Gastroesophageal sphincter (tissue), 3 donors: ENCODE results near the gene SPOCD1.

Experiments used
- EP300 ChIP-seq: sonication (generic); formaldehyde crosslinking; IDR thresholded peaks from one replicate; pipeline ENCODE4 v1.6.1; 2017; ENCODE audit warnings: antibody characterized with exemption, mild to moderate bottlenecking
- POLR2A ChIP-seq, 2 donors: fragments of 450-650 bp; IDR thresholded peaks; one replicate each; pipeline ENCODE4 v1.6.1; 2017; ENCODE audit warnings: antibody characterized with exemption in 2 of 2, mild to moderate bottlenecking in 2 of 2, moderate library complexity in 1 of 2
- POLR2AphosphoS5 ChIP-seq: sonication (generic); formaldehyde crosslinking; IDR thresholded peaks from one replicate; pipeline ENCODE4 v1.6.1; 2017; ENCODE audit warnings: antibody characterized with exemption
- TF ChIP-seq, protein P1 (sequence below), 4 experiments: fragments of 200-600 bp in 2 of 4; fragments of 450-650 bp in 2 of 4; sonication (generic) in 1 of 4; IDR thresholded peaks; one replicate each; pipeline ENCODE4 v1.5.1; 2017 to 2019; ENCODE audit warnings: antibody characterized with exemption in 4 of 4, mild to moderate bottlenecking in 2 of 4, moderate library complexity in 2 of 4

DNA sequence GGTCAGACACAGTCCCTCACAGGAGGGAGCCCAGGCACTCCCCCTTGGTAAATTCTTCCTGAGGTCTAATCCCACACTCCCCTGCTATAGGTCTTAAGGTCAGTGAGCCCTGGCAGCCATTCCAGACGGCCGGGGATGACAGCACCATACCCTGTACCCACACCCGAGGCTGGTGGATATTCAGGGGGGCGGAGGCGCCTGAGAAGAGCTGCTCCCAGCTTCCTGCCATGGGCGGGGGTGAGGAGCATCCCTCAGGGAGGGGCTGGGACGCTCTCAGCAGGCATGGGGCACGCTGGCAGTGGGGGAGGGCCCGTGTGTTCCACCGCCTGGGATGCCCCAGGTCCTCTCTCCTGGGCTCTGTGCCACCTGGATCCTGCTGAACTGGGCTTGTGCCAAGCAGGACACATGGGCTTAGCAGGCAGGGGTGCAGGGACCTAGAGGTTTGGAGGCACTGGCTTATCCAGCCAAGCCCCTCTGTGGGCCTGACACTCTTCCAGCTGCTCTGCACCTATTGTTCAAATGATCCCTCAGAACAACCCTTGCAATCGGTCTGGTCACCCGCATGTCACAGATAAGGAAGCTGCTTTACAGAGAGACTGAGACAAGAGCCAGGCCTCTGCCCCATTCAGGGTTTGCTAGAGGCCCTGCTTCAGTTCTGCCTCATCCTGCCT lies 46.0 kb downstream of the SPOCD1 start:
- TF ChIP-seq, protein P1, sequence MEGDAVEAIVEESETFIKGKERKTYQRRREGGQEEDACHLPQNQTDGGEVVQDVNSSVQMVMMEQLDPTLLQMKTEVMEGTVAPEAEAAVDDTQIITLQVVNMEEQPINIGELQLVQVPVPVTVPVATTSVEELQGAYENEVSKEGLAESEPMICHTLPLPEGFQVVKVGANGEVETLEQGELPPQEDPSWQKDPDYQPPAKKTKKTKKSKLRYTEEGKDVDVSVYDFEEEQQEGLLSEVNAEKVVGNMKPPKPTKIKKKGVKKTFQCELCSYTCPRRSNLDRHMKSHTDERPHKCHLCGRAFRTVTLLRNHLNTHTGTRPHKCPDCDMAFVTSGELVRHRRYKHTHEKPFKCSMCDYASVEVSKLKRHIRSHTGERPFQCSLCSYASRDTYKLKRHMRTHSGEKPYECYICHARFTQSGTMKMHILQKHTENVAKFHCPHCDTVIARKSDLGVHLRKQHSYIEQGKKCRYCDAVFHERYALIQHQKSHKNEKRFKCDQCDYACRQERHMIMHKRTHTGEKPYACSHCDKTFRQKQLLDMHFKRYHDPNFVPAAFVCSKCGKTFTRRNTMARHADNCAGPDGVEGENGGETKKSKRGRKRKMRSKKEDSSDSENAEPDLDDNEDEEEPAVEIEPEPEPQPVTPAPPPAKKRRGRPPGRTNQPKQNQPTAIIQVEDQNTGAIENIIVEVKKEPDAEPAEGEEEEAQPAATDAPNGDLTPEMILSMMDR (IDR thresholded peaks at IDR 0.05): no peak
- TF ChIP-seq POLR2AphosphoS5: no peak
- TF ChIP-seq EP300: no peak
- TF ChIP-seq POLR2A (IDR thresholded peaks at IDR 0.05): no peak
